GM23338 (cell line): ENCODE data around the gene CTTNBP2. TPM values are rescaled to one million over a fixed set of nuclear protein-coding genes. Genes with fewer than 3 reads are reported as not detected.

Experiments used
- ATAC-seq: fragments of 200-7000 bp; cut with Tn5 transposase; 3 replicates; pipeline ENCODE4 v1.9.1; 2020
- DNase-seq: peaks from one replicate; pipeline ENCODE4 v3.0.0-alpha.2; 2015; ENCODE audit warnings: low spot score
- H2AFZ ChIP-seq: fragments of 200-600 bp; sonication (generic); 2 replicates; pipeline ENCODE4 v1.8.0; 2016; ENCODE audit warnings: antibody characterized with exemption, mild to moderate bottlenecking, moderate library complexity
- H3F3A ChIP-seq: fragments of 200-600 bp; sonication (generic); replicated peaks from 2 replicates; pipeline ENCODE4 v1.8.0; 2017; ENCODE audit warnings: antibody characterized with exemption, mixed run types, low read depth
- H3K27ac ChIP-seq: fragments of 200-600 bp; sonication (generic); 2 replicates; pipeline ENCODE4 v1.6.1; 2016; ENCODE audit warnings: low read depth
- H3K27me3 ChIP-seq: fragments of 200-600 bp; sonication (generic); 2 replicates; pipeline ENCODE4 v1.8.0; 2016; ENCODE audit warnings: mild to moderate bottlenecking, mixed run types, moderate library complexity; ENCODE audit not compliant: insufficient read depth
- H3K36me3 ChIP-seq: fragments of 200-600 bp; sonication (generic); 2 replicates; pipeline ENCODE4 v1.8.0; 2016; ENCODE audit warnings: mild to moderate bottlenecking; ENCODE audit not compliant: insufficient read depth
- H3K4me1 ChIP-seq: fragments of 200-600 bp; sonication (generic); 2 replicates; pipeline ENCODE4 v1.8.0; 2016; ENCODE audit warnings: mild to moderate bottlenecking, moderate library complexity; ENCODE audit not compliant: insufficient read depth
- H3K4me2 ChIP-seq: fragments of 200-600 bp; sonication (generic); 2 replicates; pipeline ENCODE4 v1.7.1; 2017; ENCODE audit warnings: mixed run types
- H3K4me3 ChIP-seq: fragments of 200-600 bp; sonication (generic); 2 replicates; pipeline ENCODE4 v1.6.1; 2016; ENCODE audit warnings: mixed run types
- H3K79me2 ChIP-seq: fragments of 200-600 bp; sonication (generic); replicated peaks from 2 replicates; pipeline ENCODE4 v1.8.0; 2017; ENCODE audit warnings: mild to moderate bottlenecking; ENCODE audit not compliant: insufficient read depth
- H3K9me2 ChIP-seq: fragments of 200-600 bp; sonication (generic); 2 replicates; pipeline ENCODE4 v1.8.0; 2017; ENCODE audit not compliant: insufficient read depth
- H4K20me1 ChIP-seq: fragments of 200-600 bp; sonication (generic); replicated peaks from 2 replicates; pipeline ENCODE4 v1.8.0; 2017; ENCODE audit warnings: mild to moderate bottlenecking; ENCODE audit not compliant: insufficient read depth
- H3K27ac Mint-ChIP-seq: 2 replicates; pipeline ENCODE4 v1.8.0; 2020; ENCODE audit warnings: inconsistent platforms, mild to moderate bottlenecking, moderate library complexity, mixed read lengths
- H3K27me3 Mint-ChIP-seq: 3 replicates; pipeline ENCODE4 v1.8.0; 2022; ENCODE audit warnings: low read depth, mild to moderate bottlenecking, moderate library complexity, mixed read lengths, inconsistent platforms; ENCODE audit not compliant: insufficient read depth, poor library complexity
- H3K36me3 Mint-ChIP-seq: 3 replicates; pipeline ENCODE4 v1.8.0; 2021; ENCODE audit warnings: low read depth, mild to moderate bottlenecking, inconsistent platforms, moderate library complexity, mixed read lengths
- H3K4me1 Mint-ChIP-seq: 3 replicates; pipeline ENCODE4 v1.8.0; 2020; ENCODE audit warnings: mild to moderate bottlenecking, inconsistent platforms, mixed read lengths
- H3K4me3 Mint-ChIP-seq: 3 replicates; pipeline ENCODE4 v1.8.0; 2021; ENCODE audit warnings: moderate library complexity, mild to moderate bottlenecking, inconsistent platforms, mixed read lengths
- H3K9me3 Mint-ChIP-seq: 3 replicates; pipeline ENCODE4 v1.8.0; 2020; ENCODE audit warnings: moderate library complexity, mild to moderate bottlenecking, inconsistent platforms, mixed read lengths
- JUNB ChIP-seq: IDR thresholded peaks from one replicate; pipeline ENCODE4 v1.6.1; 2016; ENCODE audit warnings: antibody characterized with exemption; ENCODE audit not compliant: unreplicated experiment
- NANOG ChIP-seq: IDR thresholded peaks from 2 replicates; pipeline ENCODE4 v1.6.1; 2016; ENCODE audit warnings: antibody characterized with exemption, borderline replicate concordance
- POLR2AphosphoS5 ChIP-seq: IDR thresholded peaks from 2 replicates; pipeline ENCODE4 v1.6.1; 2016; ENCODE audit warnings: antibody characterized with exemption, low read depth
- STAT1 ChIP-seq: IDR thresholded peaks from one replicate; pipeline ENCODE4 v1.6.1; 2016; ENCODE audit warnings: antibody characterized with exemption; ENCODE audit not compliant: unreplicated experiment
- polyA plus RNA-seq: library from polyadenylated mRNA; unstranded; fragments of >200 nt; fragmentation: Nextera tagmentation; extraction: Ambion mirVana; gene quantifications from 2 replicates; pipeline ENCODE4 v1.2.1, GENCODE V29; 2016
- total RNA-seq: library from RNA; depleted of rRNA; stranded (reverse); fragments of >200 nt; shearing (Covaris generic); gene quantifications from 2 replicates; pipeline ENCODE4 v1.2.3, GENCODE V29; 2014
- TF ChIP-seq, protein P1 (sequence below): IDR thresholded peaks from one replicate; pipeline ENCODE4 v1.6.1; 2018; ENCODE audit warnings: antibody characterized with exemption; ENCODE audit not compliant: unreplicated experiment
- TF ChIP-seq, protein P2 (sequence below): IDR thresholded peaks from 2 replicates; pipeline ENCODE4 v1.6.1; 2016; ENCODE audit warnings: antibody characterized with exemption
- TF ChIP-seq, protein P3 (sequence below), 2 experiments: fragments of 200-600 bp in 1 of 2; sonication (generic) in 1 of 2; conservative IDR thresholded peaks; 2 replicates each; pipeline versions ENCODE4 v1.5.1 to v1.6.1; 2016 to 2017; ENCODE audit warnings: antibody characterized with exemption in 2 of 2, low read depth in 2 of 2, mild to moderate bottlenecking in 2 of 2, moderate library complexity in 1 of 2

Gene CTTNBP2
- total and polyA plus RNA-seq, 2 experiments from 2014 or later = 26.8 to 30.7 TPM

DNA sequence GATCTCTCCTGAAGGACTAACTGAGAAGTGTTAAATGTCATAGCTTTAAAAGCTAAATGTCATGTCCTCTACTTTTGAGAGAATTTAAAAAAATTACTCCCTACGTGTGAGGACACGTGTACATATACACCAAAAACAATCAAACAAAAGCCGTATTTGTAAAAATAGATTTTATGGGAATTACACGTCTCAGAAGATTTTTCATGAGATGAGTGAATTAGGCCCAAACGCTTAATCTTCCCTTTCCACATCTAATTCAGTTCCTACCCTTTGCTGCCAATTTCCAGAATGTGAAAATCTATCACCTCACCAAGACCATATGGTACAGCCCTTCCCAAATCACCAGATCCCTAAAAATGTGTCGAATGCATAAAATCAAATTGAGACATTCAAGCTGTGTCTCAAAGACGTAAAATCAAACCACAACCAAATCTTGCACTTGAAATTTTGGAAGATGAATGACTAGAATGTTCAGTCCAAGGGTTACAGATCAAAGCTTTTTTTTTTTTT is 1.0 kb upstream of the CTTNBP2 start (continued):
- TF ChIP-seq, protein P1, sequence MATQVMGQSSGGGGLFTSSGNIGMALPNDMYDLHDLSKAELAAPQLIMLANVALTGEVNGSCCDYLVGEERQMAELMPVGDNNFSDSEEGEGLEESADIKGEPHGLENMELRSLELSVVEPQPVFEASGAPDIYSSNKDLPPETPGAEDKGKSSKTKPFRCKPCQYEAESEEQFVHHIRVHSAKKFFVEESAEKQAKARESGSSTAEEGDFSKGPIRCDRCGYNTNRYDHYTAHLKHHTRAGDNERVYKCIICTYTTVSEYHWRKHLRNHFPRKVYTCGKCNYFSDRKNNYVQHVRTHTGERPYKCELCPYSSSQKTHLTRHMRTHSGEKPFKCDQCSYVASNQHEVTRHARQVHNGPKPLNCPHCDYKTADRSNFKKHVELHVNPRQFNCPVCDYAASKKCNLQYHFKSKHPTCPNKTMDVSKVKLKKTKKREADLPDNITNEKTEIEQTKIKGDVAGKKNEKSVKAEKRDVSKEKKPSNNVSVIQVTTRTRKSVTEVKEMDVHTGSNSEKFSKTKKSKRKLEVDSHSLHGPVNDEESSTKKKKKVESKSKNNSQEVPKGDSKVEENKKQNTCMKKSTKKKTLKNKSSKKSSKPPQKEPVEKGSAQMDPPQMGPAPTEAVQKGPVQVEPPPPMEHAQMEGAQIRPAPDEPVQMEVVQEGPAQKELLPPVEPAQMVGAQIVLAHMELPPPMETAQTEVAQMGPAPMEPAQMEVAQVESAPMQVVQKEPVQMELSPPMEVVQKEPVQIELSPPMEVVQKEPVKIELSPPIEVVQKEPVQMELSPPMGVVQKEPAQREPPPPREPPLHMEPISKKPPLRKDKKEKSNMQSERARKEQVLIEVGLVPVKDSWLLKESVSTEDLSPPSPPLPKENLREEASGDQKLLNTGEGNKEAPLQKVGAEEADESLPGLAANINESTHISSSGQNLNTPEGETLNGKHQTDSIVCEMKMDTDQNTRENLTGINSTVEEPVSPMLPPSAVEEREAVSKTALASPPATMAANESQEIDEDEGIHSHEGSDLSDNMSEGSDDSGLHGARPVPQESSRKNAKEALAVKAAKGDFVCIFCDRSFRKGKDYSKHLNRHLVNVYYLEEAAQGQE = no peak
- no peak for TF ChIP-seq STAT1

DNA sequence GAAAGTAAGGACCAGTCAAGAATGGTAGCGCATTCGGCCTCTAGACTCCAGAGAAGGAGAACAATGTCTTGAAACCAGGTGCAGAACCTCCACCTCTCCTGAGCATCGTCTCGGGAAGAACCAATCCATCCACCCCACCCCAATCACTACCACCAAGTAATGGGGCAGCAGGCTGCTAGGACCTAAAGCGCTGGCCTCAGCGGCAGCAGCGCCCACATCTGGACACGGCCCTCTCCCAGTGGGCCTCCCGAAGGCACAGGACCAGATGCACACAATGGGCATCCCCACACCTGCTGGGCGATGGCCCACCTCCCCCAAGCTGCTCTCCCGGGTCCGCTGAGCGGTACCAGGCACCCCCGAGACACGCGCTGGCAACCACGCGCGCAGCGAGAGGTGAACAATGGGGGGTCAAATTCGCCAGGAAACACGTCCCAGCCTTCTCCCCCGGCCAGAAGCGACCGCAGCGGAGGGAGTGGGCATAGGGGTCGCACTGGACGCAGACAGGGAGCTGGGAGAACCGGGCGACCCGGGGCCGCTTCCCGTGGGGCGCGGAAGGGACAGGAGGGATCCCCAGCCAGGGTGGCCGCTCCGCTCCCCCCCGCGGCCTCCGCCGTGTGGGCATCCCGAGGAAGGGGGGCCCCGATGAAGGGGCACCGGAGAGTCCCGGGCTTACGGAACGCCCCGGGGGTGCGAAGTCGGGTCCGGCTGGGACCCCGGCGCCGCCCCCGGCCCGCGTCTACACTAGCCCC is 506 bp downstream of the CTTNBP2 start:
- H3K4me1 Mint-ChIP-seq = peaks cover 79% of the 10 kb centered on the region
- DNase-seq (peak; percentile 51), ATAC-seq (peak; percentile 60)
- H3K27ac ChIP-seq = no peak overlapping the region
- TF ChIP-seq, protein P2, sequence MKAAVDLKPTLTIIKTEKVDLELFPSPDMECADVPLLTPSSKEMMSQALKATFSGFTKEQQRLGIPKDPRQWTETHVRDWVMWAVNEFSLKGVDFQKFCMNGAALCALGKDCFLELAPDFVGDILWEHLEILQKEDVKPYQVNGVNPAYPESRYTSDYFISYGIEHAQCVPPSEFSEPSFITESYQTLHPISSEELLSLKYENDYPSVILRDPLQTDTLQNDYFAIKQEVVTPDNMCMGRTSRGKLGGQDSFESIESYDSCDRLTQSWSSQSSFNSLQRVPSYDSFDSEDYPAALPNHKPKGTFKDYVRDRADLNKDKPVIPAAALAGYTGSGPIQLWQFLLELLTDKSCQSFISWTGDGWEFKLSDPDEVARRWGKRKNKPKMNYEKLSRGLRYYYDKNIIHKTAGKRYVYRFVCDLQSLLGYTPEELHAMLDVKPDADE = no peak
- TF ChIP-seq, protein P3, sequence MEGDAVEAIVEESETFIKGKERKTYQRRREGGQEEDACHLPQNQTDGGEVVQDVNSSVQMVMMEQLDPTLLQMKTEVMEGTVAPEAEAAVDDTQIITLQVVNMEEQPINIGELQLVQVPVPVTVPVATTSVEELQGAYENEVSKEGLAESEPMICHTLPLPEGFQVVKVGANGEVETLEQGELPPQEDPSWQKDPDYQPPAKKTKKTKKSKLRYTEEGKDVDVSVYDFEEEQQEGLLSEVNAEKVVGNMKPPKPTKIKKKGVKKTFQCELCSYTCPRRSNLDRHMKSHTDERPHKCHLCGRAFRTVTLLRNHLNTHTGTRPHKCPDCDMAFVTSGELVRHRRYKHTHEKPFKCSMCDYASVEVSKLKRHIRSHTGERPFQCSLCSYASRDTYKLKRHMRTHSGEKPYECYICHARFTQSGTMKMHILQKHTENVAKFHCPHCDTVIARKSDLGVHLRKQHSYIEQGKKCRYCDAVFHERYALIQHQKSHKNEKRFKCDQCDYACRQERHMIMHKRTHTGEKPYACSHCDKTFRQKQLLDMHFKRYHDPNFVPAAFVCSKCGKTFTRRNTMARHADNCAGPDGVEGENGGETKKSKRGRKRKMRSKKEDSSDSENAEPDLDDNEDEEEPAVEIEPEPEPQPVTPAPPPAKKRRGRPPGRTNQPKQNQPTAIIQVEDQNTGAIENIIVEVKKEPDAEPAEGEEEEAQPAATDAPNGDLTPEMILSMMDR (conservative IDR thresholded peaks at IDR 0.05; ENCODE audit: low read depth in 2 of 2) = peak; percentile 10 to 40; a peak in 2 of 4 replicates
- TF ChIP-seq POLR2AphosphoS5 (0 out of 2 replicates have a peak, but pooled peaks have one; percentile 9), NANOG (no peak), JUNB (no peak)
- no peaks in the 10 kb centered on the region for H4K20me1 ChIP-seq
- H3K4me3 Mint-ChIP-seq = peak overlapping the region; percentile 83
- H3K36me3 ChIP-seq = no peaks in the 10 kb centered on the region
- peaks cover 71% of the 10 kb centered on the region for H3K4me1 ChIP-seq
- H3K4me2 ChIP-seq = peak overlapping the region; percentile 89
- H3K27me3 Mint-ChIP-seq = peaks cover 10% of the 10 kb centered on the region
- no peaks in the 10 kb centered on the region; the same call in 2 of the 3 replicates for H3K36me3 Mint-ChIP-seq
- peak overlapping the region; percentile 76 for H3K4me3 ChIP-seq
- no peaks in the 10 kb centered on the region for H3K9me2 ChIP-seq
- peaks cover 42% of the 10 kb centered on the region for H3K79me2 ChIP-seq
- H3F3A ChIP-seq = no peaks in the 10 kb centered on the region
- peak overlapping the region; percentile 60 for H3K27ac Mint-ChIP-seq
- H3K9me3 Mint-ChIP-seq = no peaks in the 10 kb centered on the region
- no peaks in the 10 kb centered on the region for H3K27me3 ChIP-seq
- peak overlapping the region; percentile 28 for H2AFZ ChIP-seq
